Trophoblast cell (in vitro differentiated cells and primary cell): ENCODE results near the gene FAM20C.
A peak's percentile ranks its signal among the peaks of the same experiment; 100 is the strongest.
"Not testable (repeated sequence)": the region's sequence is repeated elsewhere in the genome, so short reads cannot be mapped to it uniquely, and the experiment has no call there.

Experiments used
- DNase-seq, 2 donors: peaks; one replicate each; pipeline ENCODE4 v3.0.0-alpha.2; 2016
- H2AFZ ChIP-seq: 2 replicates; pipeline ENCODE4 v1.6.1; 2013; ENCODE audit warnings: low read length, moderate library complexity, mild to moderate bottlenecking; ENCODE audit not compliant: insufficient read depth, poor library complexity
- H2AK5ac ChIP-seq: 2 replicates; pipeline ENCODE4 v1.6.1; 2013; ENCODE audit warnings: mild to moderate bottlenecking, low read length
- H2BK120ac ChIP-seq: 2 replicates; pipeline ENCODE4 v1.6.1; 2013; ENCODE audit warnings: low read length, mild to moderate bottlenecking, moderate library complexity; ENCODE audit not compliant: insufficient read depth, poor library complexity
- H2BK12ac ChIP-seq: 2 replicates; pipeline ENCODE4 v1.6.1; 2013; ENCODE audit warnings: mild to moderate bottlenecking, low read length, moderate library complexity
- H2BK5ac ChIP-seq: 2 replicates; pipeline ENCODE4 v1.6.1; 2013; ENCODE audit warnings: low read length, low read depth, moderate library complexity, mild to moderate bottlenecking; ENCODE audit not compliant: poor library complexity
- H3K14ac ChIP-seq: 2 replicates; pipeline ENCODE4 v1.6.1; 2013; ENCODE audit warnings: mild to moderate bottlenecking, low read length
- H3K18ac ChIP-seq: 2 replicates; pipeline ENCODE4 v1.6.1; 2013; ENCODE audit warnings: mild to moderate bottlenecking, low read length
- H3K23ac ChIP-seq: 2 replicates; pipeline ENCODE4 v1.6.1; 2013; ENCODE audit warnings: low read length
- H3K27ac ChIP-seq: 2 replicates; pipeline ENCODE4 v1.5.1; 2013; ENCODE audit warnings: low read depth, mild to moderate bottlenecking, inconsistent platforms, low read length, moderate library complexity
- H3K27me3 ChIP-seq: 2 replicates; pipeline ENCODE4 v1.6.1; 2013; ENCODE audit warnings: inconsistent platforms, mild to moderate bottlenecking, low read length, moderate library complexity; ENCODE audit not compliant: insufficient read depth
- H3K36me3 ChIP-seq, 2 experiments: 1 replicate in 1 of 2; 2 replicates in 1 of 2; pipeline ENCODE4 v1.6.1; 2013; ENCODE audit warnings: low read length in 2 of 2, mild to moderate bottlenecking in 2 of 2, moderate library complexity in 1 of 2; ENCODE audit not compliant: insufficient read depth in 2 of 2, control insufficient read depth in 1 of 2
- H3K4ac ChIP-seq: 2 replicates; pipeline ENCODE4 v1.6.1; 2013; ENCODE audit warnings: low read depth, mild to moderate bottlenecking, low read length, moderate library complexity
- H3K4me1 ChIP-seq, 2 experiments: 1 replicate in 1 of 2; 2 replicates in 1 of 2; pipeline ENCODE4 v1.6.1; 2013; ENCODE audit warnings: low read length in 2 of 2, mild to moderate bottlenecking in 2 of 2, moderate library complexity in 1 of 2; ENCODE audit not compliant: insufficient read depth in 2 of 2, control insufficient read depth in 1 of 2
- H3K4me2 ChIP-seq: 2 replicates; pipeline ENCODE4 v1.6.1; 2013; ENCODE audit warnings: inconsistent platforms, mild to moderate bottlenecking, low read length, moderate library complexity
- H3K4me3 ChIP-seq: 2 replicates; pipeline ENCODE4 v1.5.1; 2013; ENCODE audit warnings: mild to moderate bottlenecking, low read depth, low read length, inconsistent platforms
- H3K79me1 ChIP-seq: one replicate; pipeline ENCODE4 v1.6.1; 2013; ENCODE audit warnings: low read length
- H3K79me2 ChIP-seq: 2 replicates; pipeline ENCODE4 v1.6.1; 2013; ENCODE audit warnings: low read length, mild to moderate bottlenecking; ENCODE audit not compliant: control insufficient read depth, insufficient read depth, poor library complexity
- H3K9ac ChIP-seq: 2 replicates; pipeline ENCODE4 v1.6.1; 2013; ENCODE audit warnings: mild to moderate bottlenecking, low read length
- H3K9me3 ChIP-seq: 2 replicates; pipeline ENCODE4 v1.6.1; 2013; ENCODE audit warnings: low read depth, mild to moderate bottlenecking, control low read depth, inconsistent platforms, low read length; ENCODE audit not compliant: insufficient read depth
- H4K12ac ChIP-seq: 2 replicates; pipeline ENCODE4 v1.6.1; 2013; ENCODE audit warnings: low read depth, mild to moderate bottlenecking, low read length, moderate library complexity
- H4K8ac ChIP-seq: 2 replicates; pipeline ENCODE4 v1.6.1; 2013; ENCODE audit warnings: low read depth, mild to moderate bottlenecking, low read length, moderate library complexity
- H4K91ac ChIP-seq: one replicate; pipeline ENCODE4 v1.6.1; 2013; ENCODE audit warnings: low read depth, mild to moderate bottlenecking, low read length, moderate library complexity
- WGBS: extraction: QIAGEN DNeasy Blood & Tissue Kit; methylation state at CpG from one replicate; pipeline ENCODE4 v1.1.7; 2013; ENCODE audit warnings: missing lambda C conversion rate; ENCODE audit not compliant: insufficient read length, insufficient coverage; ENCODE audit errors: extremely low coverage; 5-methylcytosine and 5-hydroxymethylcytosine counted together

FAM20C gene

GRCh38 chr7:181738-182137 lies 10.6 kb upstream of the FAM20C start:
- WGBS, result no CpG with 5 or more reads among the region's 16 CpGs
- Histone ChIP-seq H2AFZ (no peak overlapping the region), H3K18ac (no peak overlapping the region)

GRCh38 chr7:182502-182901 lies 9.9 kb upstream of the FAM20C start:
- not testable (repeated sequence) for H2BK5ac ChIP-seq, H3K27me3 ChIP-seq, H3K27ac ChIP-seq, H3K18ac ChIP-seq, H3K4me1 ChIP-seq, H4K12ac ChIP-seq, H2BK120ac ChIP-seq, DNase-seq, H2BK12ac ChIP-seq, H4K91ac ChIP-seq, H3K23ac ChIP-seq, H3K79me2 ChIP-seq, H2AFZ ChIP-seq, H3K4me2 ChIP-seq, H4K8ac ChIP-seq, H3K14ac ChIP-seq, H3K36me3 ChIP-seq, H2AK5ac ChIP-seq, H3K4me3 ChIP-seq, H3K79me1 ChIP-seq, H3K9me3 ChIP-seq, H3K4ac ChIP-seq, H3K9ac ChIP-seq
- WGBS, result no CpG with 5 or more reads among the region's 11 CpGs

More at GRCh38 chr7:181738-182137, 10.6 kb upstream of the FAM20C start:
- Histone ChIP-seq H3K9ac (no peak overlapping the region), H2BK120ac (no peak overlapping the region), H3K27me3 (no peaks in the 10 kb centered on the region), H2BK12ac (no peak overlapping the region), H3K4me2 (no peak overlapping the region), H3K79me1 (no peaks in the 10 kb centered on the region), H4K91ac (no peak overlapping the region), H2AK5ac (no peak overlapping the region), H4K12ac (no peak overlapping the region), H3K23ac (no peak overlapping the region), H3K27ac (no peak overlapping the region), H3K4ac (no peak overlapping the region), H3K4me3 (no peak overlapping the region), H3K79me2 (no peaks in the 10 kb centered on the region), H4K8ac (no peak overlapping the region), H3K36me3 (no peaks in the 10 kb centered on the region), H3K9me3 (peaks cover 1% of the 10 kb centered on the region), H3K4me1 (no peaks in the 10 kb centered on the region), H2BK5ac (no peak overlapping the region), H3K14ac (no peak overlapping the region)
- DNase-seq, result no peak

DNA sequence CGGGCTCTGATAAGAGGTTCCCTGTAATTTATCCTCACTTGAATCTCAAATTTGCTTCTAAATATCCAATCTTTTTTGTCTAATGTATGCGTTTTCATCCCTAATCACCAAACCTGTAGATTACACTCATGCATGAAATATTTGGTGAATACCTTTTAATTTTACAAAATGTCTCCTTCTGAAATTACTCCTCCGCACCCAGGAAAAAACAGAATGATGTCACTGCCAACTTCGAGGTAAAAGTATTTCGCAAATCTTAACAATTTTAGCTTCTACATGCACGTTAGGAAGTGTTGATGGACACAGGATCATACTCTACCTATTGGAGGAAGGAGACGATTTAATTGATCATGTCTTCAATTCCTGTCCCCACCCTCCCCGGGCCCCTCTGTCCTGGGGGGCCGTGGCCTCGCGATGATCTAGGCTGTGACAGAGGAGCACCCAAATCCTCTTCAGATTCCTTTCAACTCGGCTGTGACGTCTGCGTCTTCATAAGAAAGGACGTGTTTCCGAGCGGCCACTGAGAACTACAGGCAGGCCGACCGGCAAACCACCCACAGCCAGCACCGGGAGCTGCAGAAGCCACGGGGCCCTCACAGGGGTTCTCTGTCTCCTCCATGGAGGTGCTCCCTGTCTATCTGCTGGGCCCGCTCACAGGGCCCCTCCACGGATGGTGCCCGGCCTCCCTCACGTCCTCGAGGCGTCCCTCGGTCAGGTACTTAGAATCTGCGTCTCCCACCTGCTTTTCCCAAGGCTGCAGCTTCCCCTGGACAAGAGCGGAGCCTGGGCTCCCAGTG lies 8.7 kb upstream of the FAM20C start:
- H3K79me1 ChIP-seq, result no peaks in the 10 kb centered on the region
- H2BK5ac ChIP-seq, result no peak overlapping the region
- WGBS, result no CpG with 5 or more reads among the region's 30 CpGs
- no peak overlapping the region for H3K18ac ChIP-seq
- no peak overlapping the region for H4K8ac ChIP-seq
- H2AFZ ChIP-seq, result no peak overlapping the region
- no peak overlapping the region for H4K91ac ChIP-seq
- no peaks in the 10 kb centered on the region for H3K79me2 ChIP-seq
- H3K4me2 ChIP-seq, result no peak overlapping the region
- H3K27me3 ChIP-seq, result no peaks in the 10 kb centered on the region
- H2AK5ac ChIP-seq, result no peak overlapping the region
- no peak overlapping the region for H3K14ac ChIP-seq
- H4K12ac ChIP-seq, result no peak overlapping the region
- H3K23ac ChIP-seq, result no peak overlapping the region
- no peak overlapping the region for H3K9ac ChIP-seq
- DNase-seq, result peak in 1 of 2 donors; percentile 57
- no peaks in the 10 kb centered on the region for H3K36me3 ChIP-seq
- no peak overlapping the region for H3K27ac ChIP-seq
- no peak overlapping the region for H3K4me3 ChIP-seq
- no peak overlapping the region for H2BK12ac ChIP-seq
- H2BK120ac ChIP-seq, result no peak overlapping the region
- H3K4me1 ChIP-seq, result no peaks in the 10 kb centered on the region
- H3K9me3 ChIP-seq, result peaks cover 4% of the 10 kb centered on the region
- H3K4ac ChIP-seq, result no peak overlapping the region

DNA sequence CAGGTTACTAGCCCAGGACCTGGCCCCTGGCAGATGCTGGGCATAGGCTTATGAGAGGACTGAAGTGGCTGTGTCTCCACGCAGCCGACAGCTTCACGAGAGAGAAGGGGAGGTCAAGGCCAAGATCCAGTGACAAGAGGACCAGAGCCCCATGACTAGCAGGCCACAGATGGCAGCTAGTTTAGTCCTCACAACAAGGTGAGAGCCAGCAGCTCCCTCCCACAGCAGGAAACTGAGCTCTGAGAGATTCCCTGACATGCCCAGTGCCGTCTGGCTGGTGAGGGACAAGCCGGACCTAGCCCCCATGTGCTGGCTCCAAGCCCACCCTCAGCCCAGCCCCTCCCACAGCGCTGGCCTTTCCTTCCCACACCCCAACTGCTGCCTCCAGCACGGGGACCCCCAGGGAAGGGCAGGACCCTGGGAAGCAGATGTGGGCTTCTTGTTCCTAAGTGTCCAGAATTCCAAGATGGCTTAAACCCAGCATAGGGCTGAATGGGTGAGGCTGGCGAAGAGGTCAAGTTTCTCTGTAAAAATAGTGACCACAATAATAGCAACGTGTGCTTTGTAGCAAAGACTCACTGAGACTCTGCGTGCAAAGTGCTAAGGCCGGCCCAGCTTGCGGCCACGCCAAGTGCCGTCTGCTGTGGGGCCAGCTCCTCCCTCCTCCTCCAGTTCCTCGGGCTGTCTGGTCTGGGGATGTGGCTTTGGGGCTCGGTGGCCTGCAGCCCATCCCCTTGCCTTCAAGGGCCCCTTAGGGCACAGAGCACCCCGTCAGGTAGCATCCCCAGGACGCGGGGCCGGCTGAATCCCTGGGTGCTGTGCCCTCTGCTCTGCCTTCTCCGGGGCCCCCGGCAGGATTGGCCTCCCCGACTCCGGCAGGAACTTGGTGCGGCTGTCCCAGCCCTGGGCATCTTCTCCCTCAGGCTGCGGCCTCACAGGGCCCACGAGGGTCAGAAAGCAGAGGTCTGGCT lies 7.8 kb upstream of the FAM20C start:
- Histone ChIP-seq H2BK12ac (no peak overlapping the region), H3K4me2 (no peak overlapping the region), H3K4me3 (no peak overlapping the region), H4K8ac (no peak overlapping the region), H2AK5ac (no peak overlapping the region), H4K91ac (no peak overlapping the region), H3K79me2 (no peaks in the 10 kb centered on the region), H3K9me3 (peaks cover 4% of the 10 kb centered on the region), H2BK5ac (no peak overlapping the region), H3K18ac (no peak overlapping the region), H3K4me1 (no peaks in the 10 kb centered on the region), H3K36me3 (no peaks in the 10 kb centered on the region), H3K9ac (no peak overlapping the region), H3K27ac (no peak overlapping the region), H2AFZ (no peak overlapping the region), H3K4ac (no peak overlapping the region), H3K79me1 (no peaks in the 10 kb centered on the region), H3K14ac (no peak overlapping the region), H2BK120ac (no peak overlapping the region), H4K12ac (no peak overlapping the region), H3K27me3 (no peaks in the 10 kb centered on the region), H3K23ac (no peak overlapping the region)
- no CpG with 5 or more reads among the region's 27 CpGs for WGBS
- no peak for DNase-seq
